ENCODE results near the gene STX8.

GRCh38 chr17:9251273-9251672 lies 324.3 kb downstream of the STX8 start:
- TF ChIP-seq CTCF (IDR thresholded peaks at IDR 0.05), result no peak
- TF ChIP-seq POLR2A (IDR thresholded peaks at IDR 0.05), result no peak

All from prostate gland (tissue), 2 donors.